AG04450 (cell line): ENCODE data around the gene DPP10. TPM values are rescaled to one million over a fixed set of nuclear protein-coding genes. Genes with fewer than 3 reads are reported as not detected.

Source experiments
- CTCF ChIA-PET: fragments of 300-600, 350-600 bp; formaldehyde crosslinking; extraction: SDS; loops from one replicate; lab custom pipeline; 2022; ENCODE audit warnings: antibody characterized with exemption, inconsistent platforms; lab: Charles Lee
- POLR2A ChIA-PET: fragments of 350-600 bp; formaldehyde crosslinking; extraction: SDS; loops from one replicate; lab custom pipeline; 2021; ENCODE audit warnings: antibody characterized with exemption, inconsistent platforms; lab: Yijun Ruan, JAX
- DNase-seq: peaks from one replicate; pipeline ENCODE4 v3.0.0-alpha.2; 2011; ENCODE audit warnings: low read depth, low spot score
- H3K27ac ChIP-seq: one replicate; pipeline ENCODE4 v1.5.1; 2012; ENCODE audit warnings: low read depth, low read length, control low read depth
- H3K27me3 ChIP-seq: one replicate; pipeline ENCODE4 v1.6.0; 2012; ENCODE audit warnings: low read length; ENCODE audit not compliant: control insufficient read depth, insufficient read depth
- H3K4me3 ChIP-seq: 2 replicates; pipeline ENCODE4 v1.5.1; 2011; ENCODE audit warnings: mild to moderate bottlenecking, low read depth, low read length, control low read depth
- H3K9me3 ChIP-seq: 2 replicates; pipeline ENCODE4 v1.5.1; 2012; ENCODE audit warnings: low read length; ENCODE audit not compliant: control insufficient read depth, insufficient read depth
- CTCF ChIP-seq: IDR thresholded peaks from 2 replicates; pipeline ENCODE4 v1.5.1; 2011; ENCODE audit warnings: low read depth, low read length, control low read depth, inconsistent platforms
- polyA plus RNA-seq: library from polyadenylated mRNA; depleted of rRNA; stranded (reverse); fragments of >200 nt; gene quantifications from 2 replicates; pipeline ENCODE4 v1.2.3, GENCODE V29; 2011

DPP10 gene
- polyA plus RNA-seq, 1 experiment, result not detected

- no peaks in the 10 kb centered on the region for H3K9me3 ChIP-seq
- CTCF ChIA-PET, result no interaction called here
- TF ChIP-seq CTCF, result no peak
- no peak overlapping the region for H3K4me3 ChIP-seq
- POLR2A ChIA-PET, result no interaction called here
- no peak overlapping the region for H3K27ac ChIP-seq
- no peak for DNase-seq
- no peaks in the 10 kb centered on the region for H3K27me3 ChIP-seq
Measured at GRCh38 chr2:115327061-115327460, 884.6 kb downstream of the DPP10 start.

- DNase-seq, result no peak
- no peaks in the 10 kb centered on the region for H3K27me3 ChIP-seq
- CTCF ChIA-PET, result no interaction called here
- H3K9me3 ChIP-seq, result peaks cover 20% of the 10 kb centered on the region
- POLR2A ChIA-PET, result no interaction called here
- no peak for TF ChIP-seq CTCF
- H3K4me3 ChIP-seq, result no peak overlapping the region
- H3K27ac ChIP-seq, result no peak overlapping the region
Measured at GRCh38 chr2:115359550-115359949, 917.1 kb downstream of the DPP10 start.

- Histone ChIP-seq H3K9me3 (peaks cover 13% of the 10 kb centered on the region), H3K27ac (no peak overlapping the region), H3K4me3 (no peak overlapping the region), H3K27me3 (no peaks in the 10 kb centered on the region)
- CTCF ChIA-PET, result no interaction called here
- DNase-seq, result no peak
- TF ChIP-seq CTCF, result no peak
- POLR2A ChIA-PET, result no interaction called here
Measured at GRCh38 chr2:115364093-115364492, 921.7 kb downstream of the DPP10 start.

- H3K4me3 ChIP-seq, result no peak overlapping the region
- TF ChIP-seq CTCF, result no peak
- DNase-seq, result no peak
- CTCF ChIA-PET, result no interaction called here
- H3K9me3 ChIP-seq, result peaks cover 3% of the 10 kb centered on the region; the same call in 1 of the 2 replicates
- POLR2A ChIA-PET, result no interaction called here
- H3K27ac ChIP-seq, result no peak overlapping the region
- no peaks in the 10 kb centered on the region for H3K27me3 ChIP-seq
Measured at GRCh38 chr2:115369400-115369799, 927.0 kb downstream of the DPP10 start.

- DNase-seq, result no peak
- no peak overlapping the region for H3K27ac ChIP-seq
- H3K4me3 ChIP-seq, result no peak overlapping the region
- no peaks in the 10 kb centered on the region for H3K27me3 ChIP-seq
- peaks cover 8% of the 10 kb centered on the region for H3K9me3 ChIP-seq
- POLR2A ChIA-PET, result no interaction called here
- CTCF ChIA-PET, result no interaction called here
- TF ChIP-seq CTCF, result no peak
Measured at GRCh38 chr2:115374981-115375380, 932.5 kb downstream of the DPP10 start.
